SK-N-MC (cell line): Measurements from ENCODE around the gene TEAD2.

Source experiments
- FOXP2 ChIP-seq: optimal IDR thresholded peaks from 2 replicates; pipeline ENCODE3; 2011; ENCODE audit warnings: mild to moderate bottlenecking, moderate library complexity; ENCODE audit not compliant: insufficient read depth; ENCODE audit errors: extremely low read length, control extremely low read depth
- POLR2AphosphoS5 ChIP-seq: IDR thresholded peaks from 2 replicates; pipeline ENCODE4 v1.6.1; 2012; ENCODE audit warnings: mild to moderate bottlenecking, low read depth, low read length, borderline replicate concordance

DNA sequence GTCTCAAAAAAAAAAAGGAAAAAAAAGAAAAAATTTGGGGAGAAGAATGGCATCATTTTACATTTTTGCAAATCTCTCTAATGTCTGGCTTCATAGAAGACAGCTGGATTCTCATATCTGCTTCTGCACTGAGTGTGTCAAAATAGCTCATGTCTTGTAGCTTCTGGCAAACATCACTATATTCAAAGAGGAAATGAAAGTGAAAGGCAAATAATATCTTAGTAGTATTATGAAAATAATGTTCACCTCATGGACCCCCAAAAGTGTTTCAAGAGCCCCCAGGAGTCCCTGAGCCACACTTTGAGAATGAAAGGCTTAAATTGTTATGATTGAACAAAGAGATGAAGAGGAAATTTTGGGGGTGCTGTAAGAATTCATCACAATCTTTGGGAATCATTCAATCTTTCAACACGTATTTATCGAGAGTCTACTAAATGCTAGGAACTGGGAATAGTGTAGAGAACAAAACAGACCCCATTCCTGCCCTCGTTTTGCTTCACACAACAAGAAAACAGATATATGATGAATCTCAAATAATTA is 36.0 kb downstream of the TEAD2 start:
- TF ChIP-seq POLR2AphosphoS5 = no peak
- TF ChIP-seq FOXP2 = no peak
